ENCODE measurements around the gene ZSCAN9.

- TF ChIP-seq GATA2 (IDR thresholded peaks at IDR 0.05; ENCODE audit: low read depth, low read length) (no peak), GATA3 (IDR thresholded peaks at IDR 0.05; ENCODE audit: low read depth, low read length) (no peak)
Measured at GRCh38 chr6:28215425-28215824, 9.7 kb upstream of the ZSCAN9 start.
